Naive thymus-derived CD8-positive, alpha-beta T cell (primary cell): ENCODE measurements around the gene NELFCD. TPM values are rescaled to one million over a fixed set of nuclear protein-coding genes. Genes with fewer than 3 reads are reported as not detected.
A peak's percentile ranks its signal among the peaks of the same experiment; 100 is the strongest.

Source experiments
- ATAC-seq, 2 donors: fragments of 150-1000 bp; cut with Tn5 transposase in 1 of 2; sonication (Bioruptor Pico), chemical (Tn5 transposase) in 1 of 2; 1 replicate in 1 of 2; 2 replicates in 1 of 2; pipeline ENCODE4 v1.10.0; 2021; ENCODE audit warnings: mild to moderate bottlenecking in 2 of 2, moderate library complexity in 2 of 2
- POLR2A ChIA-PET: fragments of 350-600 bp; sonication (Branson Sonifier 250); formaldehyde crosslinking; loops from one replicate; lab custom pipeline; 2021; ENCODE audit warnings: antibody characterized with exemption; lab: Charles Lee
- DNase-seq, 10 donors: peaks; one replicate each; pipeline versions ENCODE4 v3.0.0 to v3.0.0-alpha.2; 2020 to 2022
- H3K27ac Mint-ChIP-seq, 10 donors: one replicate each; pipeline ENCODE4 v1.8.0; 2020 to 2022; ENCODE audit warnings: mild to moderate bottlenecking in 10 of 10, mixed read lengths in 10 of 10, moderate library complexity in 4 of 10, inconsistent platforms in 1 of 10
- H3K27me3 Mint-ChIP-seq, 5 donors: one replicate each; pipeline ENCODE4 v1.8.0; 2021 to 2022; ENCODE audit warnings: mixed read lengths in 5 of 5
- H3K36me3 Mint-ChIP-seq, 3 donors: one replicate each; pipeline ENCODE4 v1.8.0; 2020 to 2022; ENCODE audit warnings: mixed read lengths in 3 of 3, mild to moderate bottlenecking in 2 of 3, inconsistent platforms in 1 of 3
- H3K4me1 Mint-ChIP-seq, 4 donors: one replicate each; pipeline ENCODE4 v1.8.0; 2021 to 2022; ENCODE audit warnings: mixed read lengths in 4 of 4
- H3K4me3 Mint-ChIP-seq, 10 donors: one replicate each; pipeline ENCODE4 v1.8.0; 2020 to 2022; ENCODE audit warnings: mild to moderate bottlenecking in 10 of 10, mixed read lengths in 10 of 10, moderate library complexity in 6 of 10, inconsistent platforms in 1 of 10
- H3K9me3 Mint-ChIP-seq, 9 donors: one replicate each; pipeline ENCODE4 v1.8.0; 2020 to 2022; ENCODE audit warnings: mixed read lengths in 9 of 9, mild to moderate bottlenecking in 3 of 9, inconsistent platforms in 1 of 9, moderate library complexity in 1 of 9
- polyA plus RNA-seq, 3 donors: library from polyadenylated mRNA; unstranded; fragments of 300-500 nt; fragmentation: Illumina TruSeq; gene quantifications; one replicate each; pipeline ENCODE4 v1.2.3, GENCODE V29; 2021
- total RNA-seq, 8 experiments: library from RNA in 2 of 8; stranded (reverse) in 2 of 8; gene quantifications; one replicate each; pipeline ENCODE4 v1.2.3 and lab custom pipeline; 2021 to 2026

NELFCD gene
- total and polyA plus RNA-seq, 5 experiments from 2014 or later, result 63.6 to 101 (median 76.5) TPM

DNA sequence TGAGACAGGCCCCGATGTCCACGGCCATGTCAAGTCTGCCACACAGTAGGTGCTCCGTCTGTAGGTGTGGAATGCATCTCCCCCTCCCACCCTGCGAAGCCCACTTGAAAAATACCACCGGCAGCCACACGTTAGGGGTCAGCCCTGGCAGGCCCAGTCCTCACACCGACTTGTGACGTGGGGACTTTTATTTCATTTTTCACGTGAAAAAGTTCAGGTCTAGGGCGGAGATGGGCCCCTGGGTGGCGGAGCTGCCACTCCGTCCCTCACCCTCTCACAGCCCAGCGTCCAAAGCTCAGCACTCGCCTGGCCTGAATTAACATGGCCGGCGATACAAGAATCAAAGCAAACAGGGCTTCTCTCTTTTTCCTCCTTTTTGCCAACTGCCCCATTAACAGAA lies 34.4 kb downstream of the NELFCD start:
- Mint-ChIP-seq H3K27ac (no peak overlapping the region), H3K36me3 (peaks cover 0 to 2% (median 0%) of the 10 kb centered on the region in 3 donors)
- DNase-seq, result peak in 1 of 10 donors; percentile 13

DNA sequence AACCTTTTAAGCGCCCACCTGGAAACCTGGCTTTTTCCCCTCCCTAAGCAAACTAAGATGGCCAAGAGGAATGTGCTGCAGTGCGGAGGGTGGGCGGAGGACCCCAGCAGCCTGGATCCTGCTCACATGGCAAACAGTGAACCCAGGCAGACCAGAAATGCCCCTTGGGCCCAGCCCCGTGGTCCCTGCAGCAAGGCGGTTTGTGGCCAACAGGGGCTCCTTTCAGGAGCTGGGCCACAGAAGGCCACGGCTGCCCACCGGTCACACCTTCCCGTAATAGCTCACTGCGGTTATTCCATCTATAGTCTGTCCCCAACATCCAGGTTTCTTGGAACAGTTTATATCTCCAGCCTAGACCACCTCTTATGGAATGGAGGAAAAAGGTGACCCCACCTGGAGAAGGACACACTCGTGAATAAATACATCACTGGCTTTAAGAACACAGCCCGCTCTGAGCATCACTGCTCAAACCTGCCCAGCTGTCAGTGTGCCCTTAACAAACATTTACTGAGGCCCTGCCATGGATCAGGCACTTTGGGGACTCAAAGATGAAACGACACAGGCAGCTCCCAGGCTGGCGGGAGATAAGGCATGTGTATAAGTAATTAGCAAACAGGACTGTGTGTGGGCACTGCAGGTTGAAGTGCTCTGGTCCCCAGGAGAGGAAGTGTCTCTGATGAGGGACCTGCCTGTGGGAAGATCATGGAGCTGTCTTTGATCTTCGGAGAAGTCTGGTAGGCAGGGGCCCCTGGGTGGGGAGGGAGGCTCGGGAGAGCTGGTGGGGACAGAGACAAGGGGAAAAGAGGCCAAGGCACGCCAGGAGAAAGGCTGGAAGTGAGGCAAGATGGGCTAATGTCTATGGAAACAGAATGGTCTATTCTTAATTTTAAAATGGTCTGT lies 35.0 kb downstream of the NELFCD start:
- no peak for ATAC-seq
- no peak for DNase-seq
- Mint-ChIP-seq H3K9me3 (no peaks in the 10 kb centered on the region), H3K36me3 (peaks cover 0 to 6% (median 0%) of the 10 kb centered on the region in 3 donors), H3K4me3 (peak overlapping the region in 5 of 10 donors; percentile 15 to 65 (median 38)), H3K4me1 (peaks cover 31 to 54% (median 47%) of the 10 kb centered on the region in 4 donors), H3K27ac (peak overlapping the region in 5 of 10 donors; percentile 13 to 66 (median 50)), H3K27me3 (no peaks in the 10 kb centered on the region)
- POLR2A ChIA-PET, result interaction anchor here (0.6 to 2.9 kb wide), 3 partner anchors 16 to 355 kb away, joined by 3 to 17 read pairs (median 4); partner anchors contain the start of gene ATP5F1E

More for the DNA sequence above, 34.4 kb downstream of the NELFCD start:
- ATAC-seq, result no peak
- POLR2A ChIA-PET, result interaction anchor here (1.1 kb wide), 1 partner anchor 33 kb away, joined by 3 read pairs; no protein-coding TSS in a partner anchor
- Mint-ChIP-seq H3K27me3 (no peaks in the 10 kb centered on the region), H3K4me1 (peaks cover 29 to 54% (median 48%) of the 10 kb centered on the region in 4 donors), H3K9me3 (no peaks in the 10 kb centered on the region), H3K4me3 (no peak overlapping the region)

DNA sequence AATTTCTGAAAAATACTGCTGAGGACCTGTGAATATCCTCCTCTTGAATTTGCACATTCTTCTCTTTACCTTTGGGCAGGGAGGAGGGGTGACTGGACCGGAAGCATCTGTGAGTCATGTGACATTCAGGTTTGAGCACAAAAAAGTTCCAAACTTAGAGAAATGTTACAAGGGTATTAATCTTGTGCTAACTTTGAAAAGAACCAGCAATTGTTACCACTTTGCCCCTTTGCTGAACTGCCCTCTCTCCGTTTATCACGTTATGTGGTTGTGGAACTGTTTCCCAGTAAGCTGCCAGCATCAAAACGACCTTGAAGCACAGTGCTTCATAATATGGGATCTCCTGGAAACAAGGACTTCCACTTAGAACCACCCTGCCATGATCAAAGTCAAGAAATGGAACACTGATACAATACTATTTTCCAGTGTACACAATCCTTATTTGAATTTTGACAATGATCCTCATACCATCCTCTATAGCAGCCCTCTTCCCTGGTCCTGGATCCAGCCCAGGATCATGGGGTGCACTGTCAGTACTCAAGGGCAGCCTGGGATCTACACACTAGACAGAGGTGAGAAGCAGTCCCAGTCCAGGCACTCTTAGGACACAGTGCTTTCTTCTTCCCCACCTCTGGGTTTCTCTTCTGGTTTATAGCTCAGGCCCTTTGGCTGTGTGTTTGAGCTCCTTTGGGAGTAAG lies 35.9 kb downstream of the NELFCD start:
- Mint-ChIP-seq H3K27me3 (no peaks in the 10 kb centered on the region), H3K27ac (peak overlapping the region in 6 of 10 donors; percentile 34 to 71 (median 56)), H3K36me3 (peaks cover 0 to 14% (median 0%) of the 10 kb centered on the region in 3 donors), H3K9me3 (no peaks in the 10 kb centered on the region), H3K4me1 (peaks cover 31 to 46% (median 40%) of the 10 kb centered on the region in 4 donors), H3K4me3 (peak overlapping the region in 5 of 10 donors; percentile 1 to 40 (median 14))
- DNase-seq (peak in 2 of 10 donors; percentile 11 to 23), ATAC-seq (peak; percentile 40 to 44)
- POLR2A ChIA-PET, result interaction anchor here (0.5 to 2.9 kb wide), 5 partner anchors 15 to 326 kb away, joined by 3 to 17 read pairs (median 3); partner anchors contain the start of gene ATP5F1E

DNA sequence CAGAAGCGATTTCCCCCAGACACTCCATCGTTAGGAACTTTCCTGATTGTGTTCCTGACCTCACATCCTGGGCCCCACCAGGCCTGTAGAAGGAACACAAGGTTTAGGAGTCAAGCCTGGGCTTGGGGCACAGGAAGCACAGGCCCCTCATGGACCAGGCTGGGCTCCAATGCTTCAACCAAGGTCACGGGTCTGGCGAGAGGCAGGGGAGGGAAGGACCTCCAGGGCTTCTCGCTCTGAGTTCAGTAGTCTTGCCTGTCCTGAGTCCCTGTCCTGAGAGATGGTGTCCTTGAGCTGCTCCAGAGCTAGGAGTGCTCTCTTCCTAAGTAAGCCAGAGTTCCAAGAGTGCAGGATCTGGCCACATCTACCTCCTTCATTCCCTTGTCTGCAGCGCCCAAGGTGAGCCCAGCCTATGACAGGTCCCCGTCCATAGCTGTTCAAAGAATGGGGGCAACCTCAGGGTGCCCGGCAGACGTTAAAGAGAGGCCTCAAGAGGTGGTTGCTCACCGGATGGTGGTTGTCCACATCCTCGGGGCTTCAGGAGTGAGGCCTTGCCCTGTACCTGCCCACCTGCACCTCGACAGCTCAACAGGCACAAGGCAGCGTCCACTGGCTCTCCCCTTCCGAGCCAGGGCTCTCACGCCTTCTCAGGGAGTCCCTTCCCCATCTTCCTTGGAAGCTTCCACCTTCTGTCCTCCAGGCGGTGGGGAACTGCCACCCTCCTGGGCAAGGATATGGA lies 36.6 kb downstream of the NELFCD start:
- H3K4me1 Mint-ChIP-seq, result peaks cover 32 to 40% (median 37%) of the 10 kb centered on the region in 4 donors
- H3K27ac Mint-ChIP-seq, result peak overlapping the region in 3 of 10 donors; percentile 20 to 58 (median 34)
- no peaks in the 10 kb centered on the region for H3K9me3 Mint-ChIP-seq
- H3K36me3 Mint-ChIP-seq, result peaks cover 0 to 22% (median 2%) of the 10 kb centered on the region in 3 donors
- peak overlapping the region in 2 of 10 donors; percentile 8 to 14 for H3K4me3 Mint-ChIP-seq
- POLR2A ChIA-PET, result interaction anchor here (0.5 to 2.9 kb wide), 7 partner anchors 9 to 326 kb away, joined by 3 to 17 read pairs (median 3); partner anchors contain the start of gene ATP5F1E
- no peak for ATAC-seq
- H3K27me3 Mint-ChIP-seq, result no peaks in the 10 kb centered on the region
- peak in 1 of 10 donors; percentile 13 for DNase-seq

DNA sequence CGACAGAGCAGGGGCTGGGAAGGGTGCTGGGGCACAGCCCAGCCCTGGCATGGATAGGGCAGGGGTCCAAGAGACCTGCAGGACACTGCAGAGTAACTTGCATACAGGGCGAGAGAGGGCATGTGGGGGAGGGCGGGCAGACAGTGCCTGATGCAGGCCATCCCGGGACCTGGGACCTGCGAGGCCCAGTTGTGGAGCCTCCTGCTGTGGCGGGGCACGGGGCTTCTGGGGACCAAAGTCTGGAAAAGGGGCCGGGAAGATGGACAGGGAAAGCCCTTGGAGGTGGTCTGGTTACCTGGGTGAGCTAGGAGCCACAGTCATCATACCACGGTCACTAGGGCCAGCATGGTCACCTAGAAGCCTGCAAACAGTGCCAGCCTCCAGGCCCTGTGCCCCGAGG lies 37.8 kb downstream of the NELFCD start:
- ATAC-seq (no peak), DNase-seq (peak in 1 of 10 donors; percentile 14)
- POLR2A ChIA-PET, result interaction anchor here (0.8 to 2.9 kb wide), 3 partner anchors 13 to 162 kb away, joined by 3 to 17 read pairs (median 3); partner anchors contain the start of gene ATP5F1E
- peaks cover 0 to 32% (median 3%) of the 10 kb centered on the region in 3 donors for H3K36me3 Mint-ChIP-seq
- no peaks in the 10 kb centered on the region for H3K9me3 Mint-ChIP-seq
- peaks cover 28 to 31% (median 29%) of the 10 kb centered on the region in 4 donors for H3K4me1 Mint-ChIP-seq
- H3K4me3 Mint-ChIP-seq, result peak overlapping the region in 1 of 10 donors; percentile 4
- H3K27ac Mint-ChIP-seq, result no peak overlapping the region
- no peaks in the 10 kb centered on the region for H3K27me3 Mint-ChIP-seq

DNA sequence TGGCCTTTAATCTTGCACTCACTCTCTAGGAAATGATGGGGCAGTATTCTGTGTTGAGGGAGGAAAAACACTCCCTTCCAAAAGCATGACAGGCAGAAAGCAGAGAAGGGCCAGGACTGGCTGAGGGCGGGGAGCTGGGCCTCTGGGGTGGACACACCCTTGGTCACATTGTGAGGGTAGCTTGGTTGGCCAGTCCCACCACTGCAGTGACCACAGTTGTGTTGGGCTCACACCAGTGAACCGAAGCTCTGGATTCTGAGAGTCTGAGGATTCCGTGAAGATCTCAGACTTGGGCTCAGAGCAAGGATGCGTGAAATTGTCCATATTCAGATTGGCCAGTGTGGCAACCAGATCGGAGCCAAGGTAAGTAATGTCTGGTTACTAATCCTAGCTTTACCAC lies 38.2 kb downstream of the NELFCD start, which contains the start of gene TUBB1:
Gene TUBB1 (plus strand): TSS at position 213 of the 400 bp plus-strand sequence. CDS start 94 bp downstream, at position 307.
- POLR2A ChIA-PET, result interaction anchor here (0.9 to 1.3 kb wide), 2 partner anchors 9 to 12 kb away, joined by 3 read pairs; no protein-coding TSS in a partner anchor
- Mint-ChIP-seq H3K27ac (peak within 1 kb of the TSS in 2 of 10 donors; percentile 6 to 11), H3K4me1 (peaks cover 24 to 29% (median 25%) of the 10 kb centered on the region in 4 donors), H3K27me3 (no peaks in the 10 kb centered on the region), H3K9me3 (no peaks in the 10 kb centered on the region), H3K4me3 (peak within 1 kb of the TSS in 1 of 10 donors; percentile 4), H3K36me3 (peaks cover 0 to 36% (median 3%) of the 10 kb centered on the region in 3 donors)
- DNase-seq (no peak), ATAC-seq (no peak)

DNA sequence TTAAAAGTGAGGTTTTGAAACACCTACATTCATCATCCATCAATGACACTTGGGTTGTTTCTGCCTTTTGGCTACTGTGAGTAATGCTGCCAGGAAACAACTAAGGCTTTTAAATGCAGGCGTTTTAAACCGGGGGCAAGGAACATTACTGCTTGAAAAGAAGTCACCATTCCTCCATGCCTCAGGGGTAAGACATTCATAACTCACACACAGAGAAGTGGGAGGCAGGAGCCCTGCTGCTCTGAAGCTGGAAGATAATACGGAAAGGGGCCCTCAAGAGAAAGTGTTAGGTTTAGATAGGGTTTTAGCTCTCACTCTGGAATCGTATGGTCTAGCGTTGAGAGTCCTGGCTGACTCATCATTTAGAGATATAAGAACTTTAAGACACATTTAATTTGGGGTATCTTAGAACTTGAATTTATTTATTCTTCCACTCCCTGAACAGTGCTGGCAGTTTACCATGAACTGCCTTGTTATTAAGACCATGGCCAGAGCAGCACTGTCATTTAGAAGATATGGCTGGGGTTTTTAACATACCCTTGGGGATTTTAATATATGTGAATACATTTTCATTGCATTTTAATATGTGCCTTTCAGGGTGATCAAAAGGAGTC lies 40.0 kb downstream of the NELFCD start:
- Mint-ChIP-seq H3K4me1 (peaks cover 26 to 32% (median 29%) of the 10 kb centered on the region in 4 donors), H3K9me3 (no peaks in the 10 kb centered on the region), H3K4me3 (no peak overlapping the region), H3K27ac (no peak overlapping the region), H3K27me3 (no peaks in the 10 kb centered on the region), H3K36me3 (peaks cover 0 to 53% (median 7%) of the 10 kb centered on the region in 3 donors)
- ATAC-seq, result no peak
- POLR2A ChIA-PET, result interaction anchor here (2.1 kb wide), 1 partner anchor 11 kb away, joined by 5 read pairs; the partner anchor contains the start of gene ATP5F1E
- DNase-seq, result no peak

DNA sequence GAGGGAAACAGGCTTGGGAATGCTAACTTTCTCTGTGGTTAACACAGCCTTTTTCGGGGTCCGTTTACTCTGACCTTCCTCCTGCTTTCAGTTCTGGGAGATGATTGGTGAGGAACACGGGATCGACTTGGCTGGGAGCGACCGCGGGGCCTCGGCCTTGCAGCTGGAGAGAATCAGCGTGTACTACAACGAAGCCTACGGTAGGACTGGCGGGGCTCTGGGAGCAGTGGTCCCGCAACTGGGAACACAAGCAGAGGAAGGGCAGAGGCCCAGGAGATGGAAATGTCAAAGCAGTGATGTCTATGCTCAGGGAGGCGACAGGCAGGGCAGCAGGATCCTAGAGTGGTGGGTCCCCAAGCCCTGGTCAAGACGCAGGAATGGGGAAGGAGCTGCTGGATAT lies 41.7 kb downstream of the NELFCD start:
- POLR2A ChIA-PET, result interaction anchor here (0.7 to 2.1 kb wide), 4 partner anchors 8 to 1615 kb away, joined by 3 to 6 read pairs (median 4); partner anchors contain the start of gene ATP5F1E
- peaks cover 0 to 70% (median 13%) of the 10 kb centered on the region in 3 donors for H3K36me3 Mint-ChIP-seq
- peaks cover 28 to 31% (median 29%) of the 10 kb centered on the region in 4 donors for H3K4me1 Mint-ChIP-seq
- H3K9me3 Mint-ChIP-seq, result no peaks in the 10 kb centered on the region
- H3K27ac Mint-ChIP-seq, result peak overlapping the region in 6 of 10 donors; percentile 8 to 86 (median 61)
- DNase-seq (no peak), ATAC-seq (no peak)
- H3K4me3 Mint-ChIP-seq, result no peak overlapping the region
- H3K27me3 Mint-ChIP-seq, result no peaks in the 10 kb centered on the region

DNA sequence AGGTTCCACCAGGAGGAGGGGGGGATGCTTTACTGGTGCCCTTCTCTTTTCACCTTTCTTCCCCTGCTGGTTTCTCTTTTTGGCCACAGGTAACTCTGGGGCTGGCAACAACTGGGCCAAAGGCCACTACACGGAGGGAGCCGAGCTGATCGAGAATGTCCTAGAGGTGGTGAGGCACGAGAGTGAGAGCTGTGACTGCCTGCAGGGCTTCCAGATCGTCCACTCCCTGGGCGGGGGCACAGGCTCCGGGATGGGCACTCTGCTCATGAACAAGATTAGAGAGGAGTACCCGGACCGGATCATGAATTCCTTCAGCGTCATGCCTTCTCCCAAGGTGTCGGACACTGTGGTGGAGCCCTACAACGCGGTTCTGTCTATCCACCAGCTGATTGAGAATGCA lies 42.6 kb downstream of the NELFCD start:
- no peaks in the 10 kb centered on the region for H3K9me3 Mint-ChIP-seq
- no peak for DNase-seq
- ATAC-seq, result no peak
- peaks cover 0 to 77% (median 17%) of the 10 kb centered on the region in 3 donors for H3K36me3 Mint-ChIP-seq
- H3K4me1 Mint-ChIP-seq, result peaks cover 26 to 38% (median 36%) of the 10 kb centered on the region in 4 donors
- no peaks in the 10 kb centered on the region for H3K27me3 Mint-ChIP-seq
- peak overlapping the region in 2 of 10 donors; percentile 57 to 58 for H3K27ac Mint-ChIP-seq
- POLR2A ChIA-PET, result interaction anchor here (0.5 to 1.6 kb wide), 2 partner anchors 9 to 163 kb away, joined by 3 read pairs; no protein-coding TSS in a partner anchor
- no peak overlapping the region for H3K4me3 Mint-ChIP-seq

DNA sequence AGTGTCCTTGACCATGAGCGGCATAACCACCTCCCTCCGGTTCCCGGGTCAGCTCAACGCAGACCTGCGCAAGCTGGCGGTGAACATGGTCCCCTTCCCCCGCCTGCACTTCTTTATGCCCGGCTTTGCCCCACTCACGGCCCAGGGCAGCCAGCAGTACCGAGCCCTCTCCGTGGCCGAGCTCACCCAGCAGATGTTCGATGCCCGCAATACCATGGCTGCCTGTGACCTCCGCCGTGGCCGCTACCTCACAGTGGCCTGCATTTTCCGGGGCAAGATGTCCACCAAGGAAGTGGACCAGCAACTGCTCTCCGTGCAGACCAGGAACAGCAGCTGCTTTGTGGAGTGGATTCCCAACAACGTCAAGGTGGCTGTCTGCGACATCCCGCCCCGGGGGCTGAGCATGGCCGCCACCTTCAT lies 43.1 kb downstream of the NELFCD start:
- POLR2A ChIA-PET, result interaction anchor here (0.5 to 1.6 kb wide), 3 partner anchors 10 to 162 kb away, joined by 3 read pairs; no protein-coding TSS in a partner anchor
- ATAC-seq (no peak), DNase-seq (no peak)
- H3K4me1 Mint-ChIP-seq, result peaks cover 28 to 44% (median 41%) of the 10 kb centered on the region in 4 donors
- no peak overlapping the region for H3K4me3 Mint-ChIP-seq
- no peaks in the 10 kb centered on the region for H3K9me3 Mint-ChIP-seq
- H3K36me3 Mint-ChIP-seq, result peaks cover 0 to 81% (median 21%) of the 10 kb centered on the region in 3 donors
- no peaks in the 10 kb centered on the region for H3K27me3 Mint-ChIP-seq
- no peak overlapping the region for H3K27ac Mint-ChIP-seq
